WTC11 (cell line): ENCODE results near the gene RPL39L. TPM values are rescaled to one million over a fixed set of nuclear protein-coding genes. Genes with fewer than 3 reads are reported as not detected.

Experiments used
- ATAC-seq: fragments of 200-7000 bp; cut with Tn5 transposase; 2 replicates; pipeline ENCODE4 v1.10.0; 2021; ENCODE audit warnings: mild to moderate bottlenecking, moderate library complexity
- CTCF ChIA-PET: fragments of 300-600 bp; sonication (Branson Sonifier 250); formaldehyde crosslinking; loops from one replicate; lab custom pipeline; 2021; ENCODE audit warnings: antibody characterized with exemption; lab: Charles Lee
- POLR2A ChIA-PET: fragments of 350-600 bp; sonication (Branson Sonifier 250); formaldehyde crosslinking; loops from one replicate; lab custom pipeline; 2021; ENCODE audit warnings: antibody characterized with exemption; lab: Charles Lee
- DNase-seq: peaks from one replicate; pipeline ENCODE4 v3.0.0; 2021; ENCODE audit warnings: low spot score
- H3K27ac Mint-ChIP-seq: 2 replicates; pipeline ENCODE4 v1.8.0; 2021; ENCODE audit warnings: mixed read lengths
- H3K27me3 Mint-ChIP-seq: 2 replicates; pipeline ENCODE4 v1.8.0; 2021; ENCODE audit warnings: low read depth, mild to moderate bottlenecking, moderate library complexity, mixed read lengths
- H3K36me3 Mint-ChIP-seq: 2 replicates; pipeline ENCODE4 v1.8.0; 2021; ENCODE audit warnings: mixed read lengths
- H3K4me1 Mint-ChIP-seq: 2 replicates; pipeline ENCODE4 v1.8.0; 2022; ENCODE audit warnings: mixed read lengths
- H3K4me3 Mint-ChIP-seq: 2 replicates; pipeline ENCODE4 v1.8.0; 2021; ENCODE audit warnings: mild to moderate bottlenecking, moderate library complexity, mixed read lengths
- H3K9me3 Mint-ChIP-seq: 2 replicates; pipeline ENCODE4 v1.8.0; 2021; ENCODE audit warnings: mixed read lengths
- ATF3 ChIP-seq: sonication (generic); formaldehyde crosslinking; conservative IDR thresholded peaks from 2 replicates; pipeline ENCODE4 v1.8.1; 2022; ENCODE audit warnings: mild to moderate bottlenecking, missing genetic modification reagents
- FOXJ3 ChIP-seq: sonication (generic); formaldehyde crosslinking; IDR thresholded peaks from 2 replicates; pipeline ENCODE4 v1.9.0; 2021; ENCODE audit warnings: missing genetic modification reagents, mild to moderate bottlenecking, borderline replicate concordance
- FOXP1 ChIP-seq: sonication (generic); formaldehyde crosslinking; IDR thresholded peaks from 2 replicates; pipeline ENCODE4 v1.8.0; 2022; ENCODE audit warnings: missing genetic modification reagents, mild to moderate bottlenecking, moderate library complexity, borderline replicate concordance
- HMGA2 ChIP-seq: fragments of 250-450 bp; sonication (Bioruptor Pico); IDR thresholded peaks from 2 replicates; pipeline ENCODE4 v1.4.0; 2021; ENCODE audit warnings: mild to moderate bottlenecking, moderate library complexity
- IRF2 ChIP-seq: sonication (generic); formaldehyde crosslinking; IDR thresholded peaks from 2 replicates; pipeline ENCODE4 v1.8.0; 2022; ENCODE audit warnings: low read depth, missing genetic modification reagents, borderline replicate concordance
- JUN ChIP-seq: sonication (generic); formaldehyde crosslinking; IDR thresholded peaks from 2 replicates; pipeline ENCODE4 v1.8.0; 2023; ENCODE audit warnings: mild to moderate bottlenecking, missing genetic modification reagents
- MXD4 ChIP-seq: fragments of 250-450 bp; sonication (Bioruptor Pico); IDR thresholded peaks from 2 replicates; pipeline ENCODE4 v1.8.0; 2021; ENCODE audit warnings: mild to moderate bottlenecking, moderate library complexity, borderline replicate concordance
- SP1 ChIP-seq: sonication (generic); formaldehyde crosslinking; conservative IDR thresholded peaks from 2 replicates; pipeline ENCODE4 v1.8.1; 2022; ENCODE audit warnings: missing genetic modification reagents
- STAT6 ChIP-seq: sonication (generic); formaldehyde crosslinking; conservative IDR thresholded peaks from 2 replicates; pipeline ENCODE4 v1.8.1; 2023; ENCODE audit warnings: mild to moderate bottlenecking, low read depth, missing genetic modification reagents, moderate library complexity
- TCF7 ChIP-seq: sonication (generic); formaldehyde crosslinking; IDR thresholded peaks from 2 replicates; pipeline ENCODE4 v1.8.0; 2022; ENCODE audit warnings: mild to moderate bottlenecking, low read depth, missing genetic modification reagents, moderate library complexity
- TEAD4 ChIP-seq: sonication (generic); formaldehyde crosslinking; IDR thresholded peaks from 2 replicates; pipeline ENCODE4 v1.8.0; 2022; ENCODE audit warnings: mild to moderate bottlenecking, missing genetic modification reagents
- TP53 ChIP-seq: sonication (generic); formaldehyde crosslinking; IDR thresholded peaks from 2 replicates; pipeline ENCODE4 v1.8.1; 2023; ENCODE audit warnings: mild to moderate bottlenecking, missing genetic modification reagents
- USF1 ChIP-seq: sonication (generic); formaldehyde crosslinking; IDR thresholded peaks from 2 replicates; pipeline ENCODE4 v1.8.0; 2022; ENCODE audit warnings: mild to moderate bottlenecking, missing genetic modification reagents
- ZNF138 ChIP-seq: sonication (generic); formaldehyde crosslinking; conservative IDR thresholded peaks from 2 replicates; pipeline ENCODE4 v1.8.1; 2022; ENCODE audit warnings: mild to moderate bottlenecking, moderate library complexity, missing genetic modification reagents
- ZNF232 ChIP-seq: sonication (generic); formaldehyde crosslinking; IDR thresholded peaks from 2 replicates; pipeline ENCODE4 v1.8.0; 2022; ENCODE audit warnings: mild to moderate bottlenecking, missing genetic modification reagents
- ZNF263 ChIP-seq: sonication (generic); formaldehyde crosslinking; IDR thresholded peaks from 2 replicates; pipeline ENCODE4 v1.8.1; 2022; ENCODE audit warnings: low read depth, mild to moderate bottlenecking, moderate library complexity, missing genetic modification reagents
- ZNF423 ChIP-seq: fragments of 250-450 bp; sonication (Bioruptor Pico); IDR thresholded peaks from 2 replicates; pipeline ENCODE4 v2.1.2; 2022; ENCODE audit warnings: mild to moderate bottlenecking, moderate library complexity
- total RNA-seq: library from RNA; stranded (reverse); gene quantifications from 3 replicates; pipeline ENCODE4 v1.2.3, GENCODE V29; 2021
- TF ChIP-seq, protein P1 (sequence below): fragments of 200-600 bp; IDR thresholded peaks from 2 replicates; pipeline ENCODE4 v1.8.0; 2022; ENCODE audit warnings: antibody characterized with exemption
- TF ChIP-seq, protein P2 (sequence below): sonication (generic); formaldehyde crosslinking; IDR thresholded peaks from 2 replicates; pipeline ENCODE4 v1.8.1; 2023; ENCODE audit warnings: mild to moderate bottlenecking, moderate library complexity, missing genetic modification reagents
- TF ChIP-seq, protein P3 (sequence below): fragments of 250-450 bp; sonication (Bioruptor Pico); IDR thresholded peaks from 2 replicates; pipeline ENCODE4 v1.9.0; 2021; ENCODE audit warnings: moderate library complexity, mild to moderate bottlenecking, inconsistent platforms, borderline replicate concordance
- TF ChIP-seq, protein P4 (sequence below): sonication (generic); formaldehyde crosslinking; IDR thresholded peaks from 2 replicates; pipeline ENCODE4 v1.8.0; 2022; ENCODE audit warnings: missing genetic modification reagents

Gene RPL39L
- total RNA-seq, 1 experiment from 2014 or later: 78.3 TPM

GRCh38 chr3:187165144-187165543 is 25.8 kb upstream of the RPL39L start:
- H3K9me3 Mint-ChIP-seq: peaks cover 17% of the 10 kb centered on the region
- H3K4me1 Mint-ChIP-seq: peaks cover 73% of the 10 kb centered on the region
- CTCF ChIA-PET: interaction anchor here (0.6 to 2.7 kb wide), 61 partner anchors 9 to 1773 kb away, joined by 3 to 136 read pairs (median 4); partner anchors contain the start of genes MASP1 and RPL39L
- peak overlapping the region; percentile 2 for H3K4me3 Mint-ChIP-seq
- peak overlapping the region; percentile 42; the same call in 1 of the 2 replicates for H3K27ac Mint-ChIP-seq
- TF ChIP-seq ZNF138 (CRISPR knock-in tag): no peak
- TF ChIP-seq, protein P1, sequence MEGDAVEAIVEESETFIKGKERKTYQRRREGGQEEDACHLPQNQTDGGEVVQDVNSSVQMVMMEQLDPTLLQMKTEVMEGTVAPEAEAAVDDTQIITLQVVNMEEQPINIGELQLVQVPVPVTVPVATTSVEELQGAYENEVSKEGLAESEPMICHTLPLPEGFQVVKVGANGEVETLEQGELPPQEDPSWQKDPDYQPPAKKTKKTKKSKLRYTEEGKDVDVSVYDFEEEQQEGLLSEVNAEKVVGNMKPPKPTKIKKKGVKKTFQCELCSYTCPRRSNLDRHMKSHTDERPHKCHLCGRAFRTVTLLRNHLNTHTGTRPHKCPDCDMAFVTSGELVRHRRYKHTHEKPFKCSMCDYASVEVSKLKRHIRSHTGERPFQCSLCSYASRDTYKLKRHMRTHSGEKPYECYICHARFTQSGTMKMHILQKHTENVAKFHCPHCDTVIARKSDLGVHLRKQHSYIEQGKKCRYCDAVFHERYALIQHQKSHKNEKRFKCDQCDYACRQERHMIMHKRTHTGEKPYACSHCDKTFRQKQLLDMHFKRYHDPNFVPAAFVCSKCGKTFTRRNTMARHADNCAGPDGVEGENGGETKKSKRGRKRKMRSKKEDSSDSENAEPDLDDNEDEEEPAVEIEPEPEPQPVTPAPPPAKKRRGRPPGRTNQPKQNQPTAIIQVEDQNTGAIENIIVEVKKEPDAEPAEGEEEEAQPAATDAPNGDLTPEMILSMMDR: peak; percentile 69
- TF ChIP-seq, all 79 proteins: peak for 1
- H3K36me3 Mint-ChIP-seq: peaks cover 68% of the 10 kb centered on the region
- POLR2A ChIA-PET: interaction anchor here (0.5 to 1.4 kb wide), 5 partner anchors 9 to 43 kb away, joined by 3 to 11 read pairs (median 4); partner anchors contain the start of gene RPL39L
- ATAC-seq (peak; percentile 93), DNase-seq (peak; percentile 53)
- no peaks in the 10 kb centered on the region for H3K27me3 Mint-ChIP-seq

DNA sequence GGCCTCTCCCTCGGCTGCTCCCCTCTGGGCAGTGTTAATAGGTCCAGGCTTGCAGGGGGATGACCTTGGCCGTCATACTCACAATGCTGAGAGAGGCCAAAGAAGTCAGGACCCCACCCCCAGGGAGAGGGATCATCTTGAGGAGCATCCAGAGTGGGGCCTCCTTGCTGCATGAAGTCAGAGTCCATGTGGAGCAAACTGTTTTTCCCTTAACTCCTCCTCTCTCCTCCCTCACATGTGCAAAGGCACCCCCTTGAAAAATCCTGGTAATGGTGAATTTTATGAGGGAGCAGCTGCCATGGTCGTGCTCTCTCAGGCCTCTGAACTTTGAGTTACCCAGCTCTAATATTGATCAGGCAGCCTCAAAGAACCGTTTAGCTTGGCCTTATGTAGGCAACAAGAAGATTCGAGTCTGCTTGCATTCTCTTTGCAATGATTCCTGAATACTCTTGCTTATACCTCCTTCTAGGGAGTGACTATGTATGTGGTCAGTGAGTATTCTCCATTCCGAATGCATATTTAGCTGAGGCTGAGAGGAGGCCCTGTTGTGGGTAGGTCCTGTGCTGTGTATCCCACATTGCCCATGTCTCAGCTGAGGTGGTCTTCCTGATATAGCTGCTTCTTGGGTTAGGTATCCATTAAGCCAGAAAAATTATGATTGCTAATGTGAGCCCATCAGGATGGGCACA is 23.1 kb upstream of the RPL39L start:
- H3K27me3 Mint-ChIP-seq: no peaks in the 10 kb centered on the region

More for the DNA sequence above, 23.1 kb upstream of the RPL39L start:
- Mint-ChIP-seq H3K27ac (peak overlapping the region; percentile 38; the same call in 1 of the 2 replicates), H3K4me3 (no peak overlapping the region), H3K36me3 (peaks cover 69% of the 10 kb centered on the region), H3K9me3 (peaks cover 19% of the 10 kb centered on the region), H3K4me1 (peaks cover 57% of the 10 kb centered on the region)
- no peak for ATAC-seq
- TF ChIP-seq TEAD4 (no peak), USF1 (CRISPR knock-in tag) (no peak), ZNF232 (CRISPR knock-in tag) (no peak), FOXJ3 (no peak), TP53 (no peak), ATF3 (CRISPR knock-in tag) (no peak), JUN (CRISPR knock-in tag) (no peak), IRF2 (CRISPR knock-in tag) (no peak), ZNF423 (CRISPR knock-in tag) (no peak), MXD4 (no peak), STAT6 (CRISPR knock-in tag) (no peak), HMGA2 (no peak), ZNF263 (CRISPR knock-in tag) (no peak), SP1 (CRISPR knock-in tag) (no peak), FOXP1 (CRISPR knock-in tag) (no peak), TCF7 (no peak)
- TF ChIP-seq, protein P2, sequence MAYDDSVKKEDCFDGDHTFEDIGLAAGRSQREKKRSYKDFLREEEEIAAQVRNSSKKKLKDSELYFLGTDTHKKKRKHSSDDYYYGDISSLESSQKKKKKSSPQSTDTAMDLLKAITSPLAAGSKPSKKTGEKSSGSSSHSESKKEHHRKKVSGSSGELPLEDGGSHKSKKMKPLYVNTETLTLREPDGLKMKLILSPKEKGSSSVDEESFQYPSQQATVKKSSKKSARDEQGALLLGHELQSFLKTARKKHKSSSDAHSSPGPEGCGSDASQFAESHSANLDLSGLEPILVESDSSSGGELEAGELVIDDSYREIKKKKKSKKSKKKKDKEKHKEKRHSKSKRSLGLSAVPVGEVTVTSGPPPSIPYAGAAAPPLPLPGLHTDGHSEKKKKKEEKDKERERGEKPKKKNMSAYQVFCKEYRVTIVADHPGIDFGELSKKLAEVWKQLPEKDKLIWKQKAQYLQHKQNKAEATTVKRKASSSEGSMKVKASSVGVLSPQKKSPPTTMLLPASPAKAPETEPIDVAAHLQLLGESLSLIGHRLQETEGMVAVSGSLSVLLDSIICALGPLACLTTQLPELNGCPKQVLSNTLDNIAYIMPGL: no peak
- TF ChIP-seq, protein P3, sequence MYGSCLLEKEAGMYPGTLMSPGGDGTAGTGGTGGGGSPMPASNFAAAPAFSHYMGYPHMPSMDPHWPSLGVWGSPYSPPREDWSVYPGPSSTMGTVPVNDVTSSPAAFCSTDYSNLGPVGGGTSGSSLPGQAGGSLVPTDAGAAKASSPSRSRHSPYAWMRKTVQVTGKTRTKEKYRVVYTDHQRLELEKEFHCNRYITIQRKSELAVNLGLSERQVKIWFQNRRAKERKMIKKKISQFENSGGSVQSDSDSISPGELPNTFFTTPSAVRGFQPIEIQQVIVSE (CRISPR knock-in tag): no peak
- TF ChIP-seq, protein P4, sequence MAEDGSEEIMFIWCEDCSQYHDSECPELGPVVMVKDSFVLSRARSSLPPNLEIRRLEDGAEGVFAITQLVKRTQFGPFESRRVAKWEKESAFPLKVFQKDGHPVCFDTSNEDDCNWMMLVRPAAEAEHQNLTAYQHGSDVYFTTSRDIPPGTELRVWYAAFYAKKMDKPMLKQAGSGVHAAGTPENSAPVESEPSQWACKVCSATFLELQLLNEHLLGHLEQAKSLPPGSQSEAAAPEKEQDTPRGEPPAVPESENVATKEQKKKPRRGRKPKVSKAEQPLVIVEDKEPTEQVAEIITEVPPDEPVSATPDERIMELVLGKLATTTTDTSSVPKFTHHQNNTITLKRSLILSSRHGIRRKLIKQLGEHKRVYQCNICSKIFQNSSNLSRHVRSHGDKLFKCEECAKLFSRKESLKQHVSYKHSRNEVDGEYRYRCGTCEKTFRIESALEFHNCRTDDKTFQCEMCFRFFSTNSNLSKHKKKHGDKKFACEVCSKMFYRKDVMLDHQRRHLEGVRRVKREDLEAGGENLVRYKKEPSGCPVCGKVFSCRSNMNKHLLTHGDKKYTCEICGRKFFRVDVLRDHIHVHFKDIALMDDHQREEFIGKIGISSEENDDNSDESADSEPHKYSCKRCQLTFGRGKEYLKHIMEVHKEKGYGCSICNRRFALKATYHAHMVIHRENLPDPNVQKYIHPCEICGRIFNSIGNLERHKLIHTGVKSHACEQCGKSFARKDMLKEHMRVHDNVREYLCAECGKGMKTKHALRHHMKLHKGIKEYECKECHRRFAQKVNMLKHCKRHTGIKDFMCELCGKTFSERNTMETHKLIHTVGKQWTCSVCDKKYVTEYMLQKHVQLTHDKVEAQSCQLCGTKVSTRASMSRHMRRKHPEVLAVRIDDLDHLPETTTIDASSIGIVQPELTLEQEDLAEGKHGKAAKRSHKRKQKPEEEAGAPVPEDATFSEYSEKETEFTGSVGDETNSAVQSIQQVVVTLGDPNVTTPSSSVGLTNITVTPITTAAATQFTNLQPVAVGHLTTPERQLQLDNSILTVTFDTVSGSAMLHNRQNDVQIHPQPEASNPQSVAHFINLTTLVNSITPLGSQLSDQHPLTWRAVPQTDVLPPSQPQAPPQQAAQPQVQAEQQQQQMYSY (CRISPR knock-in tag): no peak
- DNase-seq: no peak
- ChIA-PET CTCF (interaction anchor here (0.5 to 4.5 kb wide), 5 partner anchors 12 to 68 kb away, joined by 3 to 26 read pairs (median 4); partner anchors contain the start of gene RPL39L), POLR2A (interaction anchor here (1.0 kb wide), 1 partner anchor 231 kb away, joined by 3 read pairs; no protein-coding TSS in a partner anchor)
